ENCODE results near the gene LRRC4C. TPM values are rescaled to one million over a fixed set of nuclear protein-coding genes. Genes with fewer than 3 reads are reported as not detected.

Gene LRRC4C
- total RNA-seq, 1 experiment from 2014 or later = not detected

GRCh38 chr11:41189701-41190436 is 269.6 kb downstream of the LRRC4C start:
- no peak for DNase-seq (ENCODE audit: unreplicated experiment)
- BruUV-seq (replicated peaks) = no TSS peak
- no peak overlapping the region for H3K4me3 Mint-ChIP-seq (ENCODE audit: unreplicated experiment)
- H3K9me3 Mint-ChIP-seq (ENCODE audit: unreplicated experiment) = no peaks in the 10 kb centered on the region
- H3K27me3 Mint-ChIP-seq (ENCODE audit: insufficient read depth, unreplicated experiment) = no peaks in the 10 kb centered on the region
- intact Hi-C loops (cut with micrococcal nuclease) = no loop called here
- no peak overlapping the region for H3K27ac Mint-ChIP-seq (ENCODE audit: low read depth, unreplicated experiment)
- ChIA-PET CTCF (interaction anchor here (1.5 kb wide), 1 partner anchor 883 kb away, joined by 9 read pairs; no protein-coding TSS in a partner anchor), POLR2A (interaction anchor here (0.5 kb wide), 1 partner anchor 765 kb away, joined by 4 read pairs; no protein-coding TSS in a partner anchor)
- no peaks in the 10 kb centered on the region for H3K36me3 Mint-ChIP-seq (ENCODE audit: insufficient read depth, unreplicated experiment)
- no peak for TF ChIP-seq CTCF (IDR thresholded peaks at IDR 0.05; ENCODE audit: unreplicated experiment)
- H3K4me1 Mint-ChIP-seq (ENCODE audit: insufficient read depth, unreplicated experiment) = no peaks in the 10 kb centered on the region

GRCh38 chr11:41177791-41178190 is 281.7 kb downstream of the LRRC4C start:
- no peak for TF ChIP-seq CTCF (IDR thresholded peaks at IDR 0.05; ENCODE audit: unreplicated experiment)
- Mint-ChIP-seq H3K27ac (ENCODE audit: low read depth, unreplicated experiment) (no peak overlapping the region), H3K4me1 (ENCODE audit: insufficient read depth, unreplicated experiment) (peaks cover 5% of the 10 kb centered on the region), H3K4me3 (ENCODE audit: unreplicated experiment) (no peak overlapping the region), H3K9me3 (ENCODE audit: unreplicated experiment) (no peaks in the 10 kb centered on the region), H3K36me3 (ENCODE audit: insufficient read depth, unreplicated experiment) (no peaks in the 10 kb centered on the region), H3K27me3 (ENCODE audit: insufficient read depth, unreplicated experiment) (no peaks in the 10 kb centered on the region)
- BruUV-seq (replicated peaks) = no TSS peak
- DNase-seq (ENCODE audit: unreplicated experiment) = peak; percentile 6
- ChIA-PET CTCF (interaction anchor here (1.1 kb wide), 1 partner anchor 870 kb away, joined by 6 read pairs; no protein-coding TSS in a partner anchor), POLR2A (no interaction called here)
- intact Hi-C loops (cut with micrococcal nuclease) = no loop called here

- no peaks in the 10 kb centered on the region for H3K27me3 Mint-ChIP-seq (ENCODE audit: insufficient read depth, unreplicated experiment)
- BruUV-seq (replicated peaks) = no TSS peak
- no peak for TF ChIP-seq CTCF (IDR thresholded peaks at IDR 0.05; ENCODE audit: unreplicated experiment)
- no peak overlapping the region for H3K4me3 Mint-ChIP-seq (ENCODE audit: unreplicated experiment)
- no peaks in the 10 kb centered on the region for H3K9me3 Mint-ChIP-seq (ENCODE audit: unreplicated experiment)
- no peak overlapping the region for H3K27ac Mint-ChIP-seq (ENCODE audit: low read depth, unreplicated experiment)
- intact Hi-C loops (cut with micrococcal nuclease) = loop anchor here (1.0 kb wide), 1 partner anchor 868 kb away; no protein-coding TSS in a partner anchor
- no peaks in the 10 kb centered on the region for H3K36me3 Mint-ChIP-seq (ENCODE audit: insufficient read depth, unreplicated experiment)
- POLR2A ChIA-PET = no interaction called here
- DNase-seq (ENCODE audit: unreplicated experiment) = peak; percentile 9
- H3K4me1 Mint-ChIP-seq (ENCODE audit: insufficient read depth, unreplicated experiment) = peaks cover 5% of the 10 kb centered on the region
- CTCF ChIA-PET = interaction anchor here (0.7 to 2.5 kb wide), 6 partner anchors 11 to 872 kb away, joined by 3 to 20 read pairs (median 6); no protein-coding TSS in a partner anchor
Measured at GRCh38 chr11:41175304-41175972, 284.0 kb downstream of the LRRC4C start.

- Mint-ChIP-seq H3K4me3 (ENCODE audit: unreplicated experiment) (no peak overlapping the region), H3K27me3 (ENCODE audit: insufficient read depth, unreplicated experiment) (no peaks in the 10 kb centered on the region), H3K4me1 (ENCODE audit: insufficient read depth, unreplicated experiment) (no peaks in the 10 kb centered on the region), H3K9me3 (ENCODE audit: unreplicated experiment) (no peaks in the 10 kb centered on the region), H3K27ac (ENCODE audit: low read depth, unreplicated experiment) (no peak overlapping the region), H3K36me3 (ENCODE audit: insufficient read depth, unreplicated experiment) (no peaks in the 10 kb centered on the region)
- intact Hi-C loops (cut with micrococcal nuclease) = no loop called here
- no peak for DNase-seq (ENCODE audit: unreplicated experiment)
- TF ChIP-seq CTCF (IDR thresholded peaks at IDR 0.05; ENCODE audit: unreplicated experiment) = no peak
- ChIA-PET CTCF (no interaction called here), POLR2A (no interaction called here)
- no TSS peak for BruUV-seq (replicated peaks)
Measured at GRCh38 chr11:41146326-41146725, 313.1 kb downstream of the LRRC4C start.

Data from MCF 10A (cell line).